ENCODE measurements around the gene EIF3K. TPM values are rescaled to one million over a fixed set of nuclear protein-coding genes. Genes with fewer than 3 reads are reported as not detected.

EIF3K gene
- total RNA-seq, 4 donors from 2014 or later, result 333 to 570 (median 446) TPM

DNA sequence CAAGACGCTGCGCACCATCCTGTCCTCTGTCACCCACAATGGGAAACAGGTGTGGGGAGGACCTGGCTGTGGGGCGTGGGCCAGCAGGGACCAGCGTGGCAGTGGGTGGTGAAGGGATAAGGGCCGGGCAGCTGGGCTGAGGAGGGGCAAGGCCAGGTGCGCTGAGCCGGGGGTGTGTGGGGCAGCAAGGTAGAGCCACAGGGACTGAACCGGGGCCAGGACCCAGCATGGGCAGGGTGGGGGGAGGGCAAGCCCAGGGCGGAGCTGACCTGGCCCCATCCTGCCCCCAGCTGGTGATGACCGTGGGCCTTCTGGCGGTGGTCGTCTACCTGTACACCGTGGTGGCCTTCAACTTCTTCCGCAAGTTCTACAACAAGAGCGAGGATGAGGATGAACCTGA, 38.9 kb upstream of the EIF3K start:
- Histone ChIP-seq H3K4me3 (no peak overlapping the region), H3K36me3 (no peaks in the 10 kb centered on the region), H3K9me3 (no peaks in the 10 kb centered on the region), H3K27me3 (no peaks in the 10 kb centered on the region), H3K27ac (replicated peaks in 1 of 4) (no peak overlapping the region), H3K4me1 (no peaks in the 10 kb centered on the region)
- no peak for DNase-seq (ENCODE audit: extremely low spot score)
- WGBS, result 81% methylated on average over 6 of the region's 15 CpGs
- TF ChIP-seq POLR2AphosphoS5 (IDR thresholded peaks at IDR 0.05) (no peak), POLR2A (IDR thresholded peaks at IDR 0.05; ENCODE audit: low read depth) (no peak), EP300 (IDR thresholded peaks at IDR 0.05) (no peak)
- TF ChIP-seq, protein P1, sequence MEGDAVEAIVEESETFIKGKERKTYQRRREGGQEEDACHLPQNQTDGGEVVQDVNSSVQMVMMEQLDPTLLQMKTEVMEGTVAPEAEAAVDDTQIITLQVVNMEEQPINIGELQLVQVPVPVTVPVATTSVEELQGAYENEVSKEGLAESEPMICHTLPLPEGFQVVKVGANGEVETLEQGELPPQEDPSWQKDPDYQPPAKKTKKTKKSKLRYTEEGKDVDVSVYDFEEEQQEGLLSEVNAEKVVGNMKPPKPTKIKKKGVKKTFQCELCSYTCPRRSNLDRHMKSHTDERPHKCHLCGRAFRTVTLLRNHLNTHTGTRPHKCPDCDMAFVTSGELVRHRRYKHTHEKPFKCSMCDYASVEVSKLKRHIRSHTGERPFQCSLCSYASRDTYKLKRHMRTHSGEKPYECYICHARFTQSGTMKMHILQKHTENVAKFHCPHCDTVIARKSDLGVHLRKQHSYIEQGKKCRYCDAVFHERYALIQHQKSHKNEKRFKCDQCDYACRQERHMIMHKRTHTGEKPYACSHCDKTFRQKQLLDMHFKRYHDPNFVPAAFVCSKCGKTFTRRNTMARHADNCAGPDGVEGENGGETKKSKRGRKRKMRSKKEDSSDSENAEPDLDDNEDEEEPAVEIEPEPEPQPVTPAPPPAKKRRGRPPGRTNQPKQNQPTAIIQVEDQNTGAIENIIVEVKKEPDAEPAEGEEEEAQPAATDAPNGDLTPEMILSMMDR (IDR thresholded peaks at IDR 0.05), result no peak
- intact Hi-C loops (cut with DNase I), result no loop called here

GRCh38 chr19:38583219-38583984, 35.6 kb upstream of the EIF3K start:
- Histone ChIP-seq H3K27ac (replicated peaks in 1 of 4) (no peak overlapping the region), H3K27me3 (no peaks in the 10 kb centered on the region), H3K36me3 (no peaks in the 10 kb centered on the region), H3K9me3 (no peaks in the 10 kb centered on the region), H3K4me1 (no peaks in the 10 kb centered on the region), H3K4me3 (no peak overlapping the region)
- intact Hi-C loops (cut with DNase I), result no loop called here
- DNase-seq (ENCODE audit: extremely low spot score), result no peak
- 91% methylated on average over 14 of the region's 14 CpGs for whole genome bisulfite sequencing
- TF ChIP-seq, protein P1 (IDR thresholded peaks at IDR 0.05), result no peak
- TF ChIP-seq EP300 (IDR thresholded peaks at IDR 0.05) (no peak), POLR2AphosphoS5 (IDR thresholded peaks at IDR 0.05) (no peak), POLR2A (IDR thresholded peaks at IDR 0.05; ENCODE audit: low read depth) (no peak)

GRCh38 chr19:38583985-38584305, 35.0 kb upstream of the EIF3K start:
- H3K27ac ChIP-seq (replicated peaks in 1 of 4), result no peak overlapping the region
- no peaks in the 10 kb centered on the region for H3K27me3 ChIP-seq
- no peak overlapping the region for H3K4me3 ChIP-seq
- H3K4me1 ChIP-seq, result no peaks in the 10 kb centered on the region
- TF ChIP-seq POLR2A (IDR thresholded peaks at IDR 0.05; ENCODE audit: low read depth) (no peak), EP300 (IDR thresholded peaks at IDR 0.05) (no peak), POLR2AphosphoS5 (IDR thresholded peaks at IDR 0.05) (no peak)
- TF ChIP-seq, protein P1 (IDR thresholded peaks at IDR 0.05), result no peak
- WGBS, result 84% methylated on average over 4 of the region's 4 CpGs
- H3K36me3 ChIP-seq, result no peaks in the 10 kb centered on the region
- DNase-seq (ENCODE audit: extremely low spot score), result no peak
- intact Hi-C loops (cut with DNase I), result no loop called here
- H3K9me3 ChIP-seq, result no peaks in the 10 kb centered on the region

GRCh38 chr19:38587562-38587961, 31.4 kb upstream of the EIF3K start:
- intact Hi-C loops (cut with DNase I), result no loop called here
- 89% methylated on average over 2 of the region's 2 CpGs for WGBS
- H3K27me3 ChIP-seq, result peaks cover 0 to 11% (median 0%) of the 10 kb centered on the region in 4 donors
- TF ChIP-seq EP300 (IDR thresholded peaks at IDR 0.05) (no peak), POLR2A (IDR thresholded peaks at IDR 0.05; ENCODE audit: low read depth) (no peak), POLR2AphosphoS5 (IDR thresholded peaks at IDR 0.05) (no peak)
- TF ChIP-seq, protein P1 (IDR thresholded peaks at IDR 0.05), result no peak
- no peaks in the 10 kb centered on the region for H3K36me3 ChIP-seq
- no peak overlapping the region for H3K4me3 ChIP-seq
- no peaks in the 10 kb centered on the region for H3K4me1 ChIP-seq
- H3K27ac ChIP-seq (replicated peaks in 1 of 4), result no peak overlapping the region
- no peaks in the 10 kb centered on the region for H3K9me3 ChIP-seq
- DNase-seq (ENCODE audit: extremely low spot score), result no peak

DNA sequence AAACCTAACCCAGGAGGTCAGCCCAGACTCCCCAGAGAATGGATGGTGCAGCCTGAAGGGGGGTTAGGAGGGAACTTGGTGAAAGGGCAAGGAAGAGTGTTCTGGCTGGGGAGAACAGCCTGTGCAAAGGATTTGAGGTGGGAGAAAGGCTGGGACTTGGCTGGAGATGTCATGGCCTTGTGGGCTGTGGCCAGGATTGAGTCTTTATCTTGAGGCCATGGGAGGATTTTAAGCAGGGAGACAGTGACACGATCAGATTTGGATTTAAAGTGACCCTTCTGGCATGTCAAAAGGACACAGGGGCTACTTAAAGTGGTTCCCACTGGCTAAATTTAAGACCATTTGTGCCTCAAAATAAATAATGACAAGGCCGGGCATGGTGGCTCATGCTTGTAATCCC, 30.9 kb upstream of the EIF3K start:
- TF ChIP-seq EP300 (IDR thresholded peaks at IDR 0.05), result no peak
- no peak for TF ChIP-seq POLR2A (IDR thresholded peaks at IDR 0.05; ENCODE audit: low read depth)
- TF ChIP-seq, protein P1 (IDR thresholded peaks at IDR 0.05), result no peak
- WGBS, result 72% methylated on average over 2 of the region's 2 CpGs
- H3K27ac ChIP-seq (replicated peaks in 1 of 4), result no peak overlapping the region
- H3K9me3 ChIP-seq, result no peaks in the 10 kb centered on the region
- DNase-seq (ENCODE audit: extremely low spot score), result no peak
- no peaks in the 10 kb centered on the region for H3K36me3 ChIP-seq
- H3K4me3 ChIP-seq, result no peak overlapping the region
- intact Hi-C loops (cut with DNase I), result no loop called here
- no peaks in the 10 kb centered on the region for H3K4me1 ChIP-seq
- H3K27me3 ChIP-seq, result peaks cover 0 to 16% (median 0%) of the 10 kb centered on the region in 4 donors

Data from esophagus muscularis mucosa (tissue), 4 donors.